HCT116 (cell line): ENCODE data around the gene ZNF630. TPM values are rescaled to one million over a fixed set of nuclear protein-coding genes. Genes with fewer than 3 reads are reported as not detected.

Experiments used
- ATAC-seq: fragments of 200-7000 bp; cut with Tn5 transposase; 2 replicates; pipeline ENCODE4 v1.9.1; 2020; ENCODE audit warnings: mild to moderate bottlenecking, moderate library complexity
- BruUV-seq: library from RNA; stranded (reverse); fragments of 400-500 nt; replicated peaks from 2 replicates; lab custom pipeline; 2021; lab: Mats Ljungman, UMichigan
- CTCF ChIA-PET: fragments of 300-600 bp; sonication (Branson Sonifier 250); formaldehyde crosslinking; loops from one replicate; lab custom pipeline; 2021; ENCODE audit warnings: antibody characterized with exemption; lab: Charles Lee
- POLR2A ChIA-PET: fragments of 300-600, 350-600 bp; sonication (Branson Sonifier 250); formaldehyde crosslinking; loops from one replicate; lab custom pipeline; 2021; ENCODE audit warnings: antibody characterized with exemption; lab: Charles Lee
- RAD21 ChIA-PET, 2 experiments: fragments of 300-600 bp; sonication (Branson Sonifier 250); formaldehyde crosslinking; loops; one replicate each; lab custom pipeline; 2023; ENCODE audit warnings: low total read pairs in 2 of 2; ENCODE audit not compliant: uncharacterized antibody in 2 of 2, unreplicated experiment in 2 of 2, low non-redundant PET in 1 of 2; lab: Charles Lee
- DNase-seq: peaks from one replicate; pipeline ENCODE4 v3.0.0-alpha.2; 2010; ENCODE audit warnings: low read depth, low spot score
- H2AFZ ChIP-seq: fragments of 200-600 bp; shearing (Covaris generic), sonication (generic); 2 replicates; pipeline ENCODE4 v1.6.1; 2017; ENCODE audit warnings: low read depth, mixed run types, mixed read lengths, antibody characterized with exemption, low read length; ENCODE audit not compliant: poor library complexity, severe bottlenecking
- H3K27ac ChIP-seq: 2 replicates; pipeline ENCODE4 v1.5.1; 2012; ENCODE audit warnings: low read depth, low read length
- H3K27me3 ChIP-seq: fragments of 200-600 bp; sonication (generic); 2 replicates; pipeline ENCODE4 v1.6.1; 2016; ENCODE audit warnings: mixed run types, low read length, mixed read lengths; ENCODE audit not compliant: insufficient read depth
- H3K36me3 ChIP-seq, 2 experiments: fragments of 200-500 bp in 1 of 2; fragments of 200-600 bp in 1 of 2; sonication (Bioruptor generic) in 1 of 2; sonication (generic) in 1 of 2; 2 replicates each; pipeline versions ENCODE4 v1.5.1 to v1.6.1; 2014 to 2016; ENCODE audit warnings: low read length in 2 of 2, inconsistent platforms in 1 of 2, mixed read lengths in 1 of 2, mixed run types in 1 of 2; ENCODE audit not compliant: insufficient read depth in 2 of 2, control insufficient read depth in 1 of 2
- H3K4me1 ChIP-seq, 2 experiments: fragments of 200-600 bp in 1 of 2; sonication (generic) in 1 of 2; 2 replicates each; pipeline versions ENCODE4 v1.5.1 to v1.6.1; 2012 to 2017; ENCODE audit warnings: low read length in 2 of 2, inconsistent platforms in 1 of 2, mild to moderate bottlenecking in 1 of 2, mixed read lengths in 1 of 2, mixed run types in 1 of 2, moderate library complexity in 1 of 2; ENCODE audit not compliant: insufficient read depth in 2 of 2, control insufficient read depth in 1 of 2
- H3K4me2 ChIP-seq: fragments of 200-600 bp; sonication (generic); 2 replicates; pipeline ENCODE4 v1.6.1; 2017; ENCODE audit warnings: mixed run types, low read length, mixed read lengths
- H3K4me3 ChIP-seq, 2 experiments: fragments of 200-600 bp in 1 of 2; sonication (generic) in 1 of 2; replicated peaks in 1 of 2; 2 replicates each; pipeline ENCODE4 v1.5.1; 2011 to 2016; ENCODE audit warnings: low read length in 2 of 2, control low read depth in 1 of 2, low read depth in 1 of 2, mild to moderate bottlenecking in 1 of 2, mixed read lengths in 1 of 2, mixed run types in 1 of 2
- H3K79me2 ChIP-seq: fragments of 200-600 bp; sonication (generic); 2 replicates; pipeline ENCODE4 v1.6.1; 2017; ENCODE audit warnings: mild to moderate bottlenecking, mixed run types, low read length, moderate library complexity, mixed read lengths; ENCODE audit not compliant: insufficient read depth
- H3K9ac ChIP-seq: fragments of 200-600 bp; sonication (generic); 2 replicates; pipeline ENCODE4 v1.6.1; 2016; ENCODE audit warnings: low read length, mixed read lengths
- H3K9me2 ChIP-seq: fragments of 200-600 bp; sonication (generic), shearing (Covaris generic); 2 replicates; pipeline ENCODE4 v1.6.1; 2017; ENCODE audit warnings: mixed run types, mild to moderate bottlenecking, moderate library complexity; ENCODE audit not compliant: insufficient read depth
- H3K9me3 ChIP-seq, 2 experiments: fragments of 200-500 bp in 1 of 2; fragments of 200-600 bp in 1 of 2; sonication (Bioruptor generic) in 1 of 2; sonication (generic) in 1 of 2; 2 replicates each; pipeline ENCODE4 v1.6.1; 2014 to 2017; ENCODE audit warnings: low read length in 2 of 2, mixed read lengths in 2 of 2, inconsistent platforms in 1 of 2, low read depth in 1 of 2, mild to moderate bottlenecking in 1 of 2, mixed run types in 1 of 2, moderate library complexity in 1 of 2; ENCODE audit not compliant: control insufficient read depth in 1 of 2, insufficient read depth in 1 of 2
- H4K20me1 ChIP-seq: fragments of 200-600 bp; sonication (generic), shearing (Covaris generic); 2 replicates; pipeline ENCODE4 v1.6.1; 2017; ENCODE audit warnings: mixed run types, mild to moderate bottlenecking, moderate library complexity; ENCODE audit not compliant: insufficient read depth
- CBX3 ChIP-seq: IDR thresholded peaks from 2 replicates; pipeline ENCODE4 v1.6.1; 2012; ENCODE audit warnings: low read depth
- CEBPB ChIP-seq: IDR thresholded peaks from 2 replicates; pipeline ENCODE4 v1.6.1; 2012; ENCODE audit warnings: low read depth
- CTCF ChIP-seq, 3 experiments: fragments of 200-600 bp in 1 of 3; sonication (generic) in 1 of 3; IDR thresholded peaks in 2 of 3; conservative IDR thresholded peaks in 1 of 3; 2 replicates each; pipeline ENCODE4 v1.5.1; 2012 to 2017; ENCODE audit warnings: low read depth in 2 of 3, low read length in 2 of 3, antibody characterized with exemption in 1 of 3, borderline replicate concordance in 1 of 3, control low read depth in 1 of 3, mild to moderate bottlenecking in 1 of 3, mixed read lengths in 1 of 3, mixed run types in 1 of 3, moderate library complexity in 1 of 3; ENCODE audit not compliant: insufficient read depth in 1 of 3
- EGR1 ChIP-seq: IDR thresholded peaks from 2 replicates; pipeline ENCODE4 v1.6.1; 2012; ENCODE audit warnings: low read depth
- EZH2 ChIP-seq: fragments of 200-600 bp; sonication (generic); IDR thresholded peaks from 2 replicates; pipeline ENCODE4 v1.6.1; 2017; ENCODE audit warnings: antibody characterized with exemption, mixed run types
- EZH2phosphoT487 ChIP-seq: fragments of 200-600 bp; IDR thresholded peaks from 2 replicates; pipeline ENCODE4 v1.6.1; 2018; ENCODE audit warnings: antibody characterized with exemption, borderline replicate concordance
- FOSL1 ChIP-seq: IDR thresholded peaks from 2 replicates; pipeline ENCODE4 v1.6.1; 2012; ENCODE audit warnings: low read depth
- MAX ChIP-seq: IDR thresholded peaks from 2 replicates; pipeline ENCODE4 v1.6.1; 2012
- RAD21 ChIP-seq: IDR thresholded peaks from 2 replicates; pipeline ENCODE4 v1.6.1; 2012; ENCODE audit warnings: low read depth, mild to moderate bottlenecking
- REST ChIP-seq: IDR thresholded peaks from 2 replicates; pipeline ENCODE4 v1.6.1; 2012; ENCODE audit warnings: low read depth
- SIN3A ChIP-seq: IDR thresholded peaks from 2 replicates; pipeline ENCODE4 v1.6.1; 2012; ENCODE audit warnings: low read depth
- SP1 ChIP-seq: IDR thresholded peaks from 2 replicates; pipeline ENCODE4 v1.6.1; 2012; ENCODE audit warnings: low read depth
- YY1 ChIP-seq: IDR thresholded peaks from 2 replicates; pipeline ENCODE4 v1.6.1; 2011; ENCODE audit warnings: low read length, low read depth, moderate library complexity, mild to moderate bottlenecking; ENCODE audit not compliant: insufficient replicate concordance; ENCODE audit errors: extremely low read depth
- ZNF274 ChIP-seq: fragments of 200-500 bp; sonication (Bioruptor generic); IDR thresholded peaks from 2 replicates; pipeline ENCODE4 v1.6.1; 2014; ENCODE audit warnings: mild to moderate bottlenecking, low read depth, low read length, inconsistent platforms
- intact Hi-C: fragments of 100-400 bp; cut with micrococcal nuclease; formaldehyde crosslinking; loops from 2 replicates; pipeline ENCODE4 v1.10.0; 2022
- total RNA-seq: library from RNA; stranded (reverse); gene quantifications from one replicate; pipeline ENCODE4 v1.2.1, GENCODE V29; 2021; ENCODE audit not compliant: unreplicated experiment

The ZNF630 gene
- total RNA-seq, 1 experiment from 2014 or later = not detected

- no peak for TF ChIP-seq REST
- TF ChIP-seq, all 23 proteins: peak for 7
Measured at GRCh38 chrX:48045410-48046311, 25.8 kb downstream of the ZNF630 start (continued).

GRCh38 chrX:48043056-48043455 is 28.4 kb downstream of the ZNF630 start:
- Histone ChIP-seq H3K27ac (no peak overlapping the region), H3K4me2 (no peak overlapping the region), H3K9ac (no peak overlapping the region), H2AFZ (no peak overlapping the region), H3K27me3 (no peaks in the 10 kb centered on the region), H3K4me1 (peaks cover 9 to 21% of the 10 kb centered on the region in 2 experiments), H3K4me3 (no peak overlapping the region), H3K36me3 (no peaks in the 10 kb centered on the region), H4K20me1 (no peaks in the 10 kb centered on the region), H3K79me2 (no peaks in the 10 kb centered on the region), H3K9me3 (no peaks in the 10 kb centered on the region), H3K9me2 (no peaks in the 10 kb centered on the region)
- ChIA-PET CTCF (no interaction called here), RAD21 (no interaction called here), POLR2A (no interaction called here)
- DNase-seq (no peak), ATAC-seq (no peak)
- intact Hi-C loops = no loop called here
- BruUV-seq = no TSS peak
- TF ChIP-seq EZH2phosphoT487 (no peak), REST (no peak), ZNF274 (no peak), CBX3 (no peak), YY1 (no peak), SP1 (no peak), CTCF (IDR thresholded peaks at IDR 0.05 in 2 of 3, conservative IDR thresholded peaks at IDR 0.05 in 1 of 3; ENCODE audit: borderline replicate concordance in 1 of 3, insufficient read depth in 1 of 3, low read depth in 2 of 3, low read length in 2 of 3) (no peak), EZH2 (no peak), EGR1 (no peak), FOSL1 (no peak), SIN3A (no peak), MAX (no peak), CEBPB (no peak), RAD21 (no peak)
